H9 (cell line): Measurements from ENCODE around the gene DPP10. TPM values are rescaled to one million over a fixed set of nuclear protein-coding genes. Genes with fewer than 3 reads are reported as not detected.

Source experiments
- DNase-seq: peaks from one replicate; pipeline ENCODE4 v3.0.0-alpha.2; 2017
- H2AFZ ChIP-seq: one replicate; pipeline ENCODE4 v1.6.1; 2013; ENCODE audit warnings: mild to moderate bottlenecking, low read length, control low read depth, moderate library complexity
- H2AK5ac ChIP-seq: 2 replicates; pipeline ENCODE4 v1.6.1; 2013; ENCODE audit warnings: low read length, control low read depth, mixed read lengths; ENCODE audit not compliant: insufficient read length
- H2BK120ac ChIP-seq: one replicate; pipeline ENCODE4 v1.6.1; 2013; ENCODE audit warnings: low read depth, mild to moderate bottlenecking, low read length, control low read depth, inconsistent platforms; ENCODE audit not compliant: poor library complexity, severe bottlenecking
- H2BK12ac ChIP-seq: 2 replicates; pipeline ENCODE4 v1.6.1; 2013; ENCODE audit warnings: low read length, control low read depth, mixed read lengths, low read depth; ENCODE audit not compliant: insufficient read length
- H2BK15ac ChIP-seq: 2 replicates; pipeline ENCODE4 v1.6.1; 2013; ENCODE audit warnings: low read depth, low read length, control low read depth
- H2BK20ac ChIP-seq: one replicate; pipeline ENCODE4 v1.6.1; 2013; ENCODE audit warnings: low read depth, mild to moderate bottlenecking, low read length, control low read depth, inconsistent platforms; ENCODE audit not compliant: poor library complexity, severe bottlenecking
- H2BK5ac ChIP-seq: 2 replicates; pipeline ENCODE4 v1.6.1; 2013; ENCODE audit warnings: low read length, control low read depth, mixed read lengths; ENCODE audit not compliant: insufficient read length
- H3K14ac ChIP-seq: 2 replicates; pipeline ENCODE4 v1.6.1; 2013; ENCODE audit warnings: low read length, control low read depth; ENCODE audit not compliant: insufficient read depth
- H3K18ac ChIP-seq: 2 replicates; pipeline ENCODE4 v1.6.1; 2013; ENCODE audit warnings: low read depth, mild to moderate bottlenecking, mixed read lengths, low read length, control low read depth; ENCODE audit not compliant: insufficient read length
- H3K23ac ChIP-seq: 2 replicates; pipeline ENCODE4 v1.6.1; 2013; ENCODE audit warnings: low read length, control low read depth, mixed read lengths, low read depth; ENCODE audit not compliant: insufficient read length
- H3K23me2 ChIP-seq: 2 replicates; pipeline ENCODE4 v1.6.1; 2013; ENCODE audit warnings: low read depth, mild to moderate bottlenecking, mixed read lengths, low read length, control low read depth; ENCODE audit not compliant: insufficient read length, poor library complexity, severe bottlenecking
- H3K27ac ChIP-seq: 2 replicates; pipeline ENCODE4 v1.5.1; 2013; ENCODE audit warnings: low read length, control low read depth, mixed read lengths, low read depth; ENCODE audit not compliant: insufficient read length
- H3K27me3 ChIP-seq: 2 replicates; pipeline ENCODE4 v1.6.1; 2013; ENCODE audit warnings: low read length, control low read depth, inconsistent platforms; ENCODE audit not compliant: insufficient read depth
- H3K4ac ChIP-seq: 2 replicates; pipeline ENCODE4 v1.6.1; 2013; ENCODE audit warnings: low read depth, mild to moderate bottlenecking, control low read depth, inconsistent platforms, low read length, moderate library complexity
- H3K4me1 ChIP-seq: 2 replicates; pipeline ENCODE4 v1.6.1; 2013; ENCODE audit warnings: low read length, control low read depth, inconsistent platforms; ENCODE audit not compliant: insufficient read depth
- H3K4me2 ChIP-seq: 2 replicates; pipeline ENCODE4 v1.6.1; 2013; ENCODE audit warnings: low read length, control low read depth, mixed read lengths; ENCODE audit not compliant: insufficient read length, insufficient read depth
- H3K56ac ChIP-seq: 2 replicates; pipeline ENCODE4 v1.6.1; 2013; ENCODE audit warnings: low read depth, mild to moderate bottlenecking, mixed read lengths, low read length, control low read depth; ENCODE audit not compliant: insufficient read length
- H3K79me1 ChIP-seq: 2 replicates; pipeline ENCODE4 v1.6.1; 2013; ENCODE audit warnings: low read depth, mild to moderate bottlenecking, moderate library complexity, low read length, control low read depth, inconsistent platforms; ENCODE audit not compliant: insufficient read depth, poor library complexity, severe bottlenecking
- H3K79me2 ChIP-seq: 2 replicates; pipeline ENCODE4 v1.6.1; 2013; ENCODE audit warnings: low read length, control low read depth, inconsistent platforms; ENCODE audit not compliant: insufficient read depth
- H3K9ac ChIP-seq: 2 replicates; pipeline ENCODE4 v1.6.1; 2013; ENCODE audit warnings: low read length, control low read depth, mixed read lengths; ENCODE audit not compliant: insufficient read length; ENCODE audit errors: extremely low read depth
- H3K9me3 ChIP-seq: one replicate; pipeline ENCODE4 v1.6.1; 2013; ENCODE audit warnings: low read depth, low read length, inconsistent platforms; ENCODE audit not compliant: control insufficient read depth
- H3T11ph ChIP-seq: one replicate; pipeline ENCODE4 v1.6.1; 2013; ENCODE audit warnings: mild to moderate bottlenecking, low read length, control low read depth, inconsistent platforms
- H4K20me1 ChIP-seq: one replicate; pipeline ENCODE4 v1.6.1; 2013; ENCODE audit not compliant: control insufficient read depth, insufficient read length, insufficient read depth
- H4K5ac ChIP-seq: 2 replicates; pipeline ENCODE4 v1.6.1; 2013; ENCODE audit warnings: low read depth, mild to moderate bottlenecking, mixed read lengths, low read length, control low read depth; ENCODE audit not compliant: insufficient read length
- H4K8ac ChIP-seq: replicated peaks from 2 replicates; pipeline ENCODE4 v1.6.1; 2013; ENCODE audit warnings: low read length, control low read depth, mixed read lengths, low read depth; ENCODE audit not compliant: insufficient read length
- H4K91ac ChIP-seq: 2 replicates; pipeline ENCODE4 v1.6.1; 2013; ENCODE audit warnings: low read depth, mild to moderate bottlenecking, moderate library complexity, mixed read lengths, low read length, control low read depth; ENCODE audit not compliant: insufficient read length
- H3K27ac Mint-ChIP-seq, 3 experiments: 2 replicates in 2 of 3; 3 replicates in 1 of 3; pipeline ENCODE4 v1.8.0; 2020 to 2021; ENCODE audit warnings: mixed read lengths in 3 of 3, mild to moderate bottlenecking in 1 of 3, moderate library complexity in 1 of 3
- H3K27me3 Mint-ChIP-seq: 2 replicates; pipeline ENCODE4 v1.8.0; 2021; ENCODE audit warnings: low read depth, mild to moderate bottlenecking, moderate library complexity, mixed read lengths
- H3K36me3 Mint-ChIP-seq, 3 experiments: 2 replicates in 2 of 3; 3 replicates in 1 of 3; pipeline ENCODE4 v1.8.0; 2020 to 2021; ENCODE audit warnings: low read depth in 3 of 3, mixed read lengths in 3 of 3; ENCODE audit not compliant: insufficient read depth in 1 of 3
- H3K4me1 Mint-ChIP-seq, 2 experiments: 2 replicates each; pipeline ENCODE4 v1.8.0; 2020; ENCODE audit warnings: mixed read lengths in 2 of 2
- H3K4me3 Mint-ChIP-seq, 2 experiments: 2 replicates in 1 of 2; 3 replicates in 1 of 2; pipeline ENCODE4 v1.8.0; 2020 to 2021; ENCODE audit warnings: mild to moderate bottlenecking in 2 of 2, mixed read lengths in 2 of 2, moderate library complexity in 1 of 2
- H3K9me3 Mint-ChIP-seq, 2 experiments: 2 replicates in 1 of 2; 3 replicates in 1 of 2; pipeline ENCODE4 v1.8.0; 2020; ENCODE audit warnings: mild to moderate bottlenecking in 2 of 2, mixed read lengths in 2 of 2, moderate library complexity in 1 of 2
- CTCF ChIP-seq: fragments of 200-600 bp; sonication (generic); conservative IDR thresholded peaks from 3 replicates; pipeline ENCODE4 v1.8.0; 2021; ENCODE audit warnings: antibody characterized with exemption, mild to moderate bottlenecking
- WGBS: extraction: QIAGEN DNeasy Blood & Tissue Kit; methylation state at CpG from one replicate; pipeline ENCODE4 v1.1.7; 2013; ENCODE audit warnings: missing lambda C conversion rate, low lambda C conversion rate, mixed read lengths; ENCODE audit not compliant: insufficient read length; ENCODE audit errors: extremely low coverage; 5-methylcytosine and 5-hydroxymethylcytosine counted together
- total RNA-seq: library from RNA; stranded (reverse); gene quantifications from 2 replicates; pipeline ENCODE4 v1.2.1, GENCODE V29; 2021

The DPP10 gene
- total RNA-seq, 1 experiment from 2014 or later = 11.3 TPM

DNA sequence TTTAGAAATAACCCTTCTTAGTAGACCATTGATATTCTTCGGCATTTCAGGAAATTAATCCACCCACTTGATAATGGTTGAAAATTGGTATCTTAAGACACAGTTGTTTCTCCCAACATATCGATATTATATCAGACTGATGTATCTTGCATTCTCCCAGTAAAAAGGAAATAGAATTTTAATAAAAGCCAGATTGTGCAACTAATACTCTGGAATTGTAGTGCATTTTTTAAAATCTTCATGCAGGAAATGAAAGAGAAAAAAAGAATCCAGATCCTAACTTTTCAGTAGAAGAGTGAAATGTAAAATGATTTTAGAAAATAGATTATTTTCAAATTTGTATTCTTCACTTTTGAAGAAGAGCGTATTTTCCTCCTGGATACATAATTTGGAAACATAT, 1168.4 kb downstream of the DPP10 start:
- Mint-ChIP-seq H3K27ac (no peak overlapping the region), H3K9me3 (no peaks in the 10 kb centered on the region), H3K4me3 (no peak overlapping the region), H3K27me3 (no peaks in the 10 kb centered on the region), H3K36me3 (no peaks in the 10 kb centered on the region), H3K4me1 (peaks cover 7 to 17% of the 10 kb centered on the region in 2 experiments; a peak in 3 of 4 replicates)
- H2BK120ac ChIP-seq = no peak overlapping the region
- no peak for TF ChIP-seq CTCF
- no peak overlapping the region for H2BK12ac ChIP-seq
- no peaks in the 10 kb centered on the region for H3K27me3 ChIP-seq
- H2AFZ ChIP-seq = no peak overlapping the region
- H4K5ac ChIP-seq = no peak overlapping the region
- H3K27ac ChIP-seq = no peak overlapping the region
- H4K91ac ChIP-seq = no peak overlapping the region
- no peak overlapping the region for H2BK15ac ChIP-seq
- no peak overlapping the region for H2BK20ac ChIP-seq
- H3K4ac ChIP-seq = no peak overlapping the region
- WGBS = no CpG with 5 or more reads among the region's 3 CpGs
- no peak overlapping the region for H3K18ac ChIP-seq
- H3K23ac ChIP-seq = no peak overlapping the region
- no peak for DNase-seq
- H4K8ac ChIP-seq = no peak overlapping the region
- no peak overlapping the region for H3T11ph ChIP-seq
- H2BK5ac ChIP-seq = no peak overlapping the region
- no peak overlapping the region for H3K14ac ChIP-seq
- H3K4me1 ChIP-seq = no peaks in the 10 kb centered on the region
- H4K20me1 ChIP-seq = no peaks in the 10 kb centered on the region
- H3K9me3 ChIP-seq = no peaks in the 10 kb centered on the region
- H3K9ac ChIP-seq = no peak overlapping the region
- no peaks in the 10 kb centered on the region for H3K79me1 ChIP-seq
- H3K79me2 ChIP-seq = no peaks in the 10 kb centered on the region
- no peaks in the 10 kb centered on the region for H3K23me2 ChIP-seq
- no peak overlapping the region for H2AK5ac ChIP-seq
- no peak overlapping the region for H3K56ac ChIP-seq
- no peak overlapping the region for H3K4me2 ChIP-seq
